Vagina (tissue), 2 donors: Measurements from ENCODE around the gene GRK4.

ENCODE experiments used
- POLR2A ChIP-seq, 2 donors: fragments of 450-650 bp; IDR thresholded peaks; one replicate each; pipeline ENCODE4 v1.6.1; 2017; ENCODE audit warnings: antibody characterized with exemption in 2 of 2, mild to moderate bottlenecking in 2 of 2, moderate library complexity in 2 of 2
- POLR2AphosphoS5 ChIP-seq, 2 donors: sonication (generic); formaldehyde crosslinking; IDR thresholded peaks; one replicate each; pipeline ENCODE4 v1.9.0; 2017; ENCODE audit warnings: antibody characterized with exemption in 2 of 2, mild to moderate bottlenecking in 2 of 2, low read depth in 1 of 2; ENCODE audit not compliant: insufficient read depth in 1 of 2
- TF ChIP-seq, protein P1 (sequence below), 3 experiments: fragments of 450-650 bp in 2 of 3; fragments of 200-600 bp in 1 of 3; sonication (generic) in 1 of 3; IDR thresholded peaks; one replicate each; pipeline ENCODE4 v1.5.1; 2017 to 2019; ENCODE audit warnings: antibody characterized with exemption in 3 of 3, mild to moderate bottlenecking in 2 of 3, moderate library complexity in 2 of 3

DNA sequence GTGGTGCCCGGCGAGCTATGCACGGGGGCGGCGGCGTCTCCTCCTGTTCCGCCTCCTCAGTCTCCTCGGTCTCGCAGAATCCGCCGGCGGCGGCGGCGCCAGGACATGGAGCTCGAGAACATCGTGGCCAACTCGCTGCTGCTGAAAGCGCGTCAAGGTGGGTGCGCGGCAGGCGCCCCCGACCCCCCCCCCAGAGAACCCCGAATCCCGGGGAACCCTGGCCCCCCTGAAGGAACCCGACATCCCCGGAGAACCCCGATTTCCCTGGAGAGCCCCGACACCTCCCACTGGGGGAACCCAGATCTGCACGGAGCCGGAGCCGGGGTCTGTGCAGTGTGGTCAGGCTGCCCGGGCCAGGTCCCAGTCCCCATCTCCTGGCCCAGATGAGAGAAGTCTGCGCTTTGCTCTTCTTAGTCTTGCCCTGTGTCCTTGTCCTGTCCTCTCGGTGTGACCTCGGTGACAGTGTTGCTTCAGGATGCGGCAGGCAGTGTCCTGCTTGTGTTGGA lies 648 bp downstream of the GRK4 start:
- TF ChIP-seq, protein P1, sequence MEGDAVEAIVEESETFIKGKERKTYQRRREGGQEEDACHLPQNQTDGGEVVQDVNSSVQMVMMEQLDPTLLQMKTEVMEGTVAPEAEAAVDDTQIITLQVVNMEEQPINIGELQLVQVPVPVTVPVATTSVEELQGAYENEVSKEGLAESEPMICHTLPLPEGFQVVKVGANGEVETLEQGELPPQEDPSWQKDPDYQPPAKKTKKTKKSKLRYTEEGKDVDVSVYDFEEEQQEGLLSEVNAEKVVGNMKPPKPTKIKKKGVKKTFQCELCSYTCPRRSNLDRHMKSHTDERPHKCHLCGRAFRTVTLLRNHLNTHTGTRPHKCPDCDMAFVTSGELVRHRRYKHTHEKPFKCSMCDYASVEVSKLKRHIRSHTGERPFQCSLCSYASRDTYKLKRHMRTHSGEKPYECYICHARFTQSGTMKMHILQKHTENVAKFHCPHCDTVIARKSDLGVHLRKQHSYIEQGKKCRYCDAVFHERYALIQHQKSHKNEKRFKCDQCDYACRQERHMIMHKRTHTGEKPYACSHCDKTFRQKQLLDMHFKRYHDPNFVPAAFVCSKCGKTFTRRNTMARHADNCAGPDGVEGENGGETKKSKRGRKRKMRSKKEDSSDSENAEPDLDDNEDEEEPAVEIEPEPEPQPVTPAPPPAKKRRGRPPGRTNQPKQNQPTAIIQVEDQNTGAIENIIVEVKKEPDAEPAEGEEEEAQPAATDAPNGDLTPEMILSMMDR (IDR thresholded peaks at IDR 0.05): no peak
- TF ChIP-seq POLR2AphosphoS5 (IDR thresholded peaks at IDR 0.05; ENCODE audit: insufficient read depth in 1 of 2, low read depth in 1 of 2): no peak
- TF ChIP-seq POLR2A (IDR thresholded peaks at IDR 0.05): no peak
